Purkinje cell (primary cell): ENCODE results near the gene PLXNA3. TPM values are rescaled to one million over a fixed set of nuclear protein-coding genes. Genes with fewer than 3 reads are reported as not detected.

ENCODE experiments used
- polyA plus RNA-seq: library from polyadenylated mRNA; unstranded; fragments of >200 nt; fragmentation: Nextera tagmentation; gene quantifications from 2 replicates; pipeline ENCODE4 v1.2.1, GENCODE V29; 2014

Gene PLXNA3
- not detected in 2 replicates for polyA plus RNA-seq

GRCh38 chrX:154458116-154458953 is at the start of gene PLXNA3:
PLXNA3 (plus strand) TSS chrX:154458281; CDS start chrX:154460184, 1,903 bp downstream.

GRCh38 chrX:154409222-154409871 is 48.7 kb upstream of the PLXNA3 start, which contains the start of gene DNASE1L1:
DNASE1L1 (minus strand) TSS chrX:154409254; CDS start chrX:154405568, 3,686 bp downstream.

GRCh38 chrX:154428176-154429171 is 29.6 kb upstream of the PLXNA3 start, which contains the start of gene ATP6AP1:
ATP6AP1 (plus strand) TSS chrX:154428677; CDS start chrX:154428693, 16 bp downstream.

GRCh38 chrX:154436983-154437752 is 20.9 kb upstream of the PLXNA3 start, which contains the start of gene GDI1:
GDI1 (plus strand) TSS chrX:154437154; CDS start chrX:154437255, 101 bp downstream.

GRCh38 chrX:154443992-154444754 is 13.9 kb upstream of the PLXNA3 start, which contains the start of gene FAM50A:
FAM50A (plus strand) TSS chrX:154444141; CDS start chrX:154444236, 95 bp downstream.

GRCh38 chrX:154478728-154479622 is 20.9 kb downstream of the PLXNA3 start, which contains the start of gene LAGE3:
LAGE3 (minus strand) TSS chrX:154479281; CDS start chrX:154478915, 366 bp downstream.

GRCh38 chrX:154486396-154487207 is 28.5 kb downstream of the PLXNA3 start, which contains the start of gene UBL4A:
UBL4A (minus strand) TSS chrX:154486615; CDS start chrX:154486584, 31 bp downstream.

GRCh38 chrX:154490414-154491083 is 32.5 kb downstream of the PLXNA3 start, which contains the start of gene SLC10A3:
SLC10A3 (minus strand) TSS chrX:154490629; CDS start chrX:154488940, 1,689 bp downstream.

GRCh38 chrX:154515966-154516655 is 58.0 kb downstream of the PLXNA3 start, which contains the start of gene FAM3A:
FAM3A (minus strand) TSS chrX:154516232; CDS start chrX:154515772, 460 bp downstream.

Other genes with a start within 250 kb of the PLXNA3 start
- not detected in 2 replicates for gene OPN1MW2, start 238.5 kb upstream of the PLXNA3 start, polyA plus RNA-seq
- gene OPN1MW3, start 200.7 kb upstream of the PLXNA3 start, polyA plus RNA-seq, result not detected in 2 replicates
- not detected in 2 replicates for gene TEX28, start 163.2 kb upstream of the PLXNA3 start, polyA plus RNA-seq
- gene TKTL1, start 162.5 kb upstream of the PLXNA3 start, polyA plus RNA-seq, result not detected in 2 replicates
- 4.9 TPM in 1 of 2 replicates, not detected in the other for gene FLNA, start 83.6 kb upstream of the PLXNA3 start, polyA plus RNA-seq
- 1.6 and 2.0 TPM in 2 replicates for gene EMD, start 79.0 kb upstream of the PLXNA3 start, polyA plus RNA-seq
- 317 and 487 TPM in 2 replicates for gene RPL10, start 59.9 kb upstream of the PLXNA3 start, polyA plus RNA-seq
- gene DNASE1L1, start 49.0 kb upstream of the PLXNA3 start, polyA plus RNA-seq, result not detected in 2 replicates
- 1.9 and 14.5 TPM in 2 replicates for gene TAFAZZIN, start 46.7 kb upstream of the PLXNA3 start, polyA plus RNA-seq
- gene ATP6AP1, start 29.6 kb upstream of the PLXNA3 start, polyA plus RNA-seq, result 42.0 and 42.2 TPM in 2 replicates
- 72.2 and 103 TPM in 2 replicates for gene GDI1, start 21.1 kb upstream of the PLXNA3 start, polyA plus RNA-seq
- gene FAM50A, start 14.1 kb upstream of the PLXNA3 start, polyA plus RNA-seq, result 5.7 and 8.8 TPM in 2 replicates
- gene LAGE3, start 21.0 kb downstream of the PLXNA3 start, polyA plus RNA-seq, result 16.5 and 16.8 TPM in 2 replicates
- gene UBL4A, start 28.3 kb downstream of the PLXNA3 start, polyA plus RNA-seq, result 6.2 and 8.0 TPM in 2 replicates
- 1.1 and 1.7 TPM in 2 replicates for gene SLC10A3, start 32.3 kb downstream of the PLXNA3 start, polyA plus RNA-seq
- gene FAM3A, start 58.0 kb downstream of the PLXNA3 start, polyA plus RNA-seq, result 2.3 and 7.8 TPM in 2 replicates
- 0.31 and 3.0 TPM in 2 replicates for gene G6PD, start 88.6 kb downstream of the PLXNA3 start, polyA plus RNA-seq
- gene IKBKG, start 89.3 kb downstream of the PLXNA3 start, polyA plus RNA-seq, result 2.3 and 5.1 TPM in 2 replicates
- not detected in 2 replicates for gene CTAG1A, start 126.9 kb downstream of the PLXNA3 start, polyA plus RNA-seq
- not detected in 2 replicates for gene CTAG1B, start 161.0 kb downstream of the PLXNA3 start, polyA plus RNA-seq
- gene CTAG2, start 195.3 kb downstream of the PLXNA3 start, polyA plus RNA-seq, result not detected in 2 replicates